ENCODE data around the gene G2E3.

- TF ChIP-seq CTCF (IDR thresholded peaks at IDR 0.05; ENCODE audit: insufficient read depth, low read length), result no peak
- no peak for TF ChIP-seq POLR2AphosphoS5 (IDR thresholded peaks at IDR 0.05; ENCODE audit: low read depth)
- no peak for TF ChIP-seq REST (IDR thresholded peaks at IDR 0.05; ENCODE audit: insufficient replicate concordance, low read depth)
These were observed 26.7 kb upstream of the G2E3 start for GRCh38 chr14:30532264-30532663.
